Gastroesophageal sphincter (tissue), 4 donors: Measurements from ENCODE around the gene RGL1. TPM values are rescaled to one million over a fixed set of nuclear protein-coding genes. Genes with fewer than 3 reads are reported as not detected.
A peak's percentile ranks its signal among the peaks of the same experiment; 100 is the strongest.

Experiments
- ATAC-seq: fragments of 150-250 bp; one replicate; pipeline ENCODE4 v1.9.1; 2016; ENCODE audit warnings: mild to moderate bottlenecking, moderate library complexity
- H3K27ac ChIP-seq, 4 donors: fragments of 200-600 bp; sonication (generic) in 3 of 4; 1 replicate in 3 of 4; 2 replicates in 1 of 4; pipeline ENCODE4 v1.5.1; 2016 to 2019
- H3K27me3 ChIP-seq: fragments of 200-600 bp; sonication (generic); one replicate; pipeline ENCODE4 v1.5.1; 2019
- H3K36me3 ChIP-seq, 2 donors: fragments of 200-600 bp; sonication (generic); one replicate each; pipeline ENCODE4 v1.5.1; 2019; ENCODE audit warnings: control low read depth in 1 of 2
- H3K4me1 ChIP-seq, 3 donors: fragments of 200-600 bp; sonication (generic); 1 replicate in 2 of 3; 2 replicates in 1 of 3; pipeline ENCODE4 v1.5.1; 2016 to 2019; ENCODE audit warnings: control low read depth in 2 of 3
- H3K4me3 ChIP-seq, 2 donors: fragments of 200-600 bp; sonication (generic); one replicate each; pipeline ENCODE4 v1.5.1; 2019; ENCODE audit warnings: mild to moderate bottlenecking in 1 of 2, moderate library complexity in 1 of 2
- H3K9me3 ChIP-seq, 3 donors: fragments of 200-600 bp; sonication (generic); one replicate each; pipeline ENCODE4 v1.5.1; 2017 to 2019; ENCODE audit warnings: control low read depth in 2 of 3
- EP300 ChIP-seq: sonication (generic); formaldehyde crosslinking; IDR thresholded peaks from one replicate; pipeline ENCODE4 v1.6.1; 2017; ENCODE audit warnings: antibody characterized with exemption, mild to moderate bottlenecking
- POLR2A ChIP-seq, 2 donors: fragments of 450-650 bp; IDR thresholded peaks; one replicate each; pipeline ENCODE4 v1.6.1; 2017; ENCODE audit warnings: antibody characterized with exemption in 2 of 2, mild to moderate bottlenecking in 2 of 2, moderate library complexity in 1 of 2
- POLR2AphosphoS5 ChIP-seq: sonication (generic); formaldehyde crosslinking; IDR thresholded peaks from one replicate; pipeline ENCODE4 v1.6.1; 2017; ENCODE audit warnings: antibody characterized with exemption
- WGBS, 2 donors: methylation state at CpG; one replicate each; pipeline ENCODE4 v1.1.5; 2018; ENCODE audit warnings: low coverage in 1 of 2; 5-methylcytosine and 5-hydroxymethylcytosine counted together
- total RNA-seq, 4 donors: library from RNA; depleted of rRNA; stranded (reverse); fragments of >200 nt; gene quantifications; one replicate each; pipeline ENCODE4 v1.1.0, GENCODE V29; 2016
- TF ChIP-seq, protein P1 (sequence below), 4 experiments: fragments of 200-600 bp in 2 of 4; fragments of 450-650 bp in 2 of 4; sonication (generic) in 1 of 4; IDR thresholded peaks; one replicate each; pipeline ENCODE4 v1.5.1; 2017 to 2019; ENCODE audit warnings: antibody characterized with exemption in 4 of 4, mild to moderate bottlenecking in 2 of 4, moderate library complexity in 2 of 4

RGL1 gene
- total RNA-seq, 4 donors from 2014 or later: 31.3 to 57.8 (median 38.9) TPM

DNA sequence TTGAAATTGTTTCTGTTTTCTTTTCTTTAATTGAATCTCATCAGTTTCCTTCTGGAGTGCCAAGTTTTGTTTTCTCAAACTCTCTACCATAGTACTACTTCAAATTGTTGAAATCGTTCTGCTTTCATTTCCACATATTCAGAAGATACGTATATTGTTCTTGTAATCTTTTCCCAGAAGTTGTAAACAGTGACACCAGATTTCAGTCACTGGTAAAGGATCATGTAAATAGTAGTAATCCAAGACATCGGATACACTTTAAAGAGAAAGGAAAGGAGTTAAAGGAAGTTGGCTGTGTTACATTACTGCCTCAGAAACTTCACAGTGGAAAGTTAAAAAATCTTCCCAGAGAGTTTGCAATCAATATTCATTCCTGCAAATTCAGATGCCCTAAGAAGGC lies 67.5 kb downstream of the RGL1 start:
- Histone ChIP-seq H3K36me3 (no peaks in the 10 kb centered on the region), H3K4me3 (peak overlapping the region; percentile 5 to 22), H3K27me3 (no peaks in the 10 kb centered on the region), H3K27ac (peak overlapping the region; percentile 55 to 74 (median 64)), H3K9me3 (no peaks in the 10 kb centered on the region), H3K4me1 (peaks cover 34 to 96% (median 40%) of the 10 kb centered on the region in 3 donors)
- 4% methylated on average over 3 of the region's 3 CpGs for WGBS, 2 donors
- no peak for TF ChIP-seq POLR2A (IDR thresholded peaks at IDR 0.05)
- no peak for TF ChIP-seq EP300
- TF ChIP-seq POLR2AphosphoS5: peak; percentile 17
- TF ChIP-seq, protein P1, sequence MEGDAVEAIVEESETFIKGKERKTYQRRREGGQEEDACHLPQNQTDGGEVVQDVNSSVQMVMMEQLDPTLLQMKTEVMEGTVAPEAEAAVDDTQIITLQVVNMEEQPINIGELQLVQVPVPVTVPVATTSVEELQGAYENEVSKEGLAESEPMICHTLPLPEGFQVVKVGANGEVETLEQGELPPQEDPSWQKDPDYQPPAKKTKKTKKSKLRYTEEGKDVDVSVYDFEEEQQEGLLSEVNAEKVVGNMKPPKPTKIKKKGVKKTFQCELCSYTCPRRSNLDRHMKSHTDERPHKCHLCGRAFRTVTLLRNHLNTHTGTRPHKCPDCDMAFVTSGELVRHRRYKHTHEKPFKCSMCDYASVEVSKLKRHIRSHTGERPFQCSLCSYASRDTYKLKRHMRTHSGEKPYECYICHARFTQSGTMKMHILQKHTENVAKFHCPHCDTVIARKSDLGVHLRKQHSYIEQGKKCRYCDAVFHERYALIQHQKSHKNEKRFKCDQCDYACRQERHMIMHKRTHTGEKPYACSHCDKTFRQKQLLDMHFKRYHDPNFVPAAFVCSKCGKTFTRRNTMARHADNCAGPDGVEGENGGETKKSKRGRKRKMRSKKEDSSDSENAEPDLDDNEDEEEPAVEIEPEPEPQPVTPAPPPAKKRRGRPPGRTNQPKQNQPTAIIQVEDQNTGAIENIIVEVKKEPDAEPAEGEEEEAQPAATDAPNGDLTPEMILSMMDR (IDR thresholded peaks at IDR 0.05): no peak
- no peak for ATAC-seq

DNA sequence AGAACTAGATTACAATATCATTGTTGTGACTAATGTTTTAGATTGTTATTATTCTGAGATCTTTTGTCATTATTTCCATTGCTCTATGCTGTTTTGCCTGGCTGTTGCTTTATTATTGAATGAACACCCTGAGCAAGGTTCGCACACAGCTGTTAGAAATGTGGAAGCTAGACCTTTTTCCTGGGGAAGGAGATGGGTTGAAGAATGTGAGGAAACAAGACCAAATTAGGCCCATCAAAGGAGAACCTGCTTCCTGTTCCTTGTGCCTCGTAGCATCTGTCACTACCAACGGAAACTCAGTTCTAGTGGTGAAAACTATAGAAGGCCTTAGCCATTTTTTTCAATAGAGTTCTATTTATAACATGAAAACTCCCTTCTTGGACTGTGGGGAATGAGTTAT lies 68.7 kb downstream of the RGL1 start:
- Histone ChIP-seq H3K27me3 (no peaks in the 10 kb centered on the region), H3K27ac (peak overlapping the region; percentile 2 to 70 (median 53)), H3K4me3 (no peak overlapping the region), H3K4me1 (peaks cover 34 to 99% (median 40%) of the 10 kb centered on the region in 3 donors), H3K9me3 (no peaks in the 10 kb centered on the region), H3K36me3 (no peaks in the 10 kb centered on the region)
- WGBS, 2 donors: 33 to 55% methylated on average over 2 to 3 of the region's 3 CpGs
- peak; percentile 22 for ATAC-seq
- TF ChIP-seq POLR2A (IDR thresholded peaks at IDR 0.05): no peak
- no peak for TF ChIP-seq POLR2AphosphoS5
- TF ChIP-seq EP300: no peak
- TF ChIP-seq, protein P1 (IDR thresholded peaks at IDR 0.05): no peak

DNA sequence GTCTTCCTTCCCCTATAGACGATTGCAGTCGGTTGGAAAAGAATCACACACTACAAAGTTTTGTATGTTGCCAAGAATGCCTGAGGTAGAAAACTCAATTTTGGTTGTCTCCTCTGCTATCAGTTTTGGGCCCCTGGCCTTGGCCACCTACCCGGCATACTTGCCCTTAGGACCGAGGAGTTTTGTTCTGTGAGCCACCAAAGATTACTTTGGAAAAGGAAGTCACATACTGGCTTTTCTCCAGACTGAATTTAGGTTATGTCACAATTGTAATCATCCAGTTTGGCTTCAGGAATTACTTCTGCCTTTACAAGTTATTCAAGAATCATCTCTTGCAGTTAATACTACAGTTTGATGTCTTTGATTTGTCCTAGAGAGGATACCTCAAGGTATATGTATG lies 71.4 kb downstream of the RGL1 start:
- Histone ChIP-seq H3K4me1 (peaks cover 29 to 100% (median 33%) of the 10 kb centered on the region in 3 donors), H3K27ac (peak overlapping the region; percentile 77 to 92 (median 84)), H3K9me3 (no peaks in the 10 kb centered on the region), H3K4me3 (no peak overlapping the region), H3K36me3 (peaks cover 0 to 7% of the 10 kb centered on the region in 2 donors), H3K27me3 (no peaks in the 10 kb centered on the region)
- WGBS, 2 donors: 32 to 46% methylated on average over 4 of the region's 4 CpGs
- ATAC-seq: no peak
- no peak for TF ChIP-seq POLR2A (IDR thresholded peaks at IDR 0.05)
- TF ChIP-seq POLR2AphosphoS5: no peak
- no peak for TF ChIP-seq EP300
- TF ChIP-seq, protein P1 (IDR thresholded peaks at IDR 0.05): no peak

DNA sequence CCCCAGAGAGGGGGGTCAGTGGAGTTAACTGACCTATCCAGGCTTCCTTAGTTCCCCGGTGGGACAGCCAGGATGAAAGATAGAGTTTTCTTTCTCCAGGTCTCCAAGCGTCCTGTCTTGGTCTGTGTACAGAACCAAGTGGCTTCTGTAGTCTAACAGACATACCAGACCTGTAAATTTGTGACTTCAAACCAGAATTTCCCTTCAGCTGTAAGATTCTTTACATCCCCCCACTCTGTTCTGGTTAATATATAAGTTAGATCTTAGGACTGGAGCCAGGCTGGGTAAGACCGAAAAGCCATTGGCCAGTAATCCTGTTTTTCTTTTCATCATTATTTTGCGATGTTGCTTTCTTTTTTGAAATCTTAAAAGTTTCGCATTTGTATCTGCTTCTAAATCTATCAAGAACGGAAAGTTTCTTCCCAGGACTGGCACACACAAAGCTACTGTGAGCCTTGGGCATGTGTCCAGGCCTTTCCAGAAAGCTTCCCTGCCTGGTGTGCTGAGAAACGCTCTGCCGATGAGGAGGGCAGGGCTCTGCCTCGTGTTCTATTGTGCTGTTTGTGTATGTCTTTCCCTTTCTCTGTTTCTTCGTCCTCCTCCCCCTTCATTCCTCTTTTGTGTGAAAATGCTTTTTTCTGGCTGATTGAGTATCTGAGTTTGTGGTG lies 72.3 kb downstream of the RGL1 start:
- 14 to 17% methylated on average over 10 of the region's 10 CpGs for WGBS, 2 donors

DNA sequence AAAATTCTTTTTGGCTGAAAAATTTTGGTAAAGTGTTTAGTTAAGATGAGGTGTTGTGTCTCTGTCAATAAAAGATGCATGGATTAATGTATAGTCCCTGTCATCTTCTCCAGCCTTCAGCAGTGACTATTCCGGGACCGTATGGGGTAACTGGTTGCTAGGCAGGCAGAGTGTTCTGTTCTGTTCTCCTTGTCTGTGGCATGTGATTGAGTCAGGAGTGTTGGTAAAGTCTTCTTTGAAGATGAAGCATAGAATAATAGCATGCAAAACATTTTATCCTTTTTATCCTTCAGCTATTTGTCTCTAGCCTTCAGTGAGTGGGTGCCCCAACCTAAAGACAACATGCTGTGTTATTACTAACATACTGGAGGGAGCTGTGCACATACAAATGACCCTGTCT lies 74.6 kb downstream of the RGL1 start:
- Histone ChIP-seq H3K27ac (peak overlapping the region in 3 of 4 donors; percentile 21 to 50 (median 36)), H3K9me3 (no peaks in the 10 kb centered on the region), H3K27me3 (no peaks in the 10 kb centered on the region), H3K4me3 (no peak overlapping the region), H3K4me1 (peaks cover 14 to 84% (median 25%) of the 10 kb centered on the region in 3 donors), H3K36me3 (peaks cover under 1 to 27% of the 10 kb centered on the region in 2 donors)
- TF ChIP-seq, protein P1 (IDR thresholded peaks at IDR 0.05): no peak
- TF ChIP-seq POLR2A (IDR thresholded peaks at IDR 0.05) (no peak), EP300 (no peak), POLR2AphosphoS5 (no peak)
- peak; percentile 53 for ATAC-seq
- 24 to 32% methylated on average over 2 of the region's 2 CpGs for WGBS, 2 donors

More for the DNA sequence above, 72.3 kb downstream of the RGL1 start:
- peaks cover 22 to 100% (median 37%) of the 10 kb centered on the region in 3 donors for H3K4me1 ChIP-seq
- ATAC-seq: peak; percentile 71
- H3K27ac ChIP-seq: peak overlapping the region; percentile 77 to 92 (median 84)
- H3K36me3 ChIP-seq: peaks cover 0 to 14% of the 10 kb centered on the region in 2 donors
- TF ChIP-seq EP300: no peak
- TF ChIP-seq POLR2AphosphoS5: peak; percentile 76
- peak overlapping the region; percentile 28 to 30 for H3K4me3 ChIP-seq
- H3K27me3 ChIP-seq: no peaks in the 10 kb centered on the region
- no peaks in the 10 kb centered on the region for H3K9me3 ChIP-seq
